ENCODE results near the gene IL7R. TPM values are rescaled to one million over a fixed set of nuclear protein-coding genes. Genes with fewer than 3 reads are reported as not detected.

The IL7R gene, protein sequence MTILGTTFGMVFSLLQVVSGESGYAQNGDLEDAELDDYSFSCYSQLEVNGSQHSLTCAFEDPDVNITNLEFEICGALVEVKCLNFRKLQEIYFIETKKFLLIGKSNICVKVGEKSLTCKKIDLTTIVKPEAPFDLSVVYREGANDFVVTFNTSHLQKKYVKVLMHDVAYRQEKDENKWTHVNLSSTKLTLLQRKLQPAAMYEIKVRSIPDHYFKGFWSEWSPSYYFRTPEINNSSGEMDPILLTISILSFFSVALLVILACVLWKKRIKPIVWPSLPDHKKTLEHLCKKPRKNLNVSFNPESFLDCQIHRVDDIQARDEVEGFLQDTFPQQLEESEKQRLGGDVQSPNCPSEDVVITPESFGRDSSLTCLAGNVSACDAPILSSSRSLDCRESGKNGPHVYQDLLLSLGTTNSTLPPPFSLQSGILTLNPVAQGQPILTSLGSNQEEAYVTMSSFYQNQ
- total RNA-seq (not detected in 2 replicates), polyA plus RNA-seq (0.04 TPM in 1 of 2 replicates, not detected in the other)

- Histone ChIP-seq H3K4me3 (no peak within 1 kb of the TSS), H3K27ac (no peak within 1 kb of the TSS), H3K36me3 (no peaks in the 10 kb centered on the region), H3K4me1 (ENCODE audit: low read depth) (no peaks in the 10 kb centered on the region), H3K27me3 (no peaks in the 10 kb centered on the region), H3K9me3 (ENCODE audit: low read depth) (no peaks in the 10 kb centered on the region)
- DNase-seq (ENCODE audit: low read depth in 1 of 2, low spot score in 1 of 2) = peak in 1 of 2 donors; percentile 56
- no peak for TF ChIP-seq CTCF (IDR thresholded peaks at IDR 0.05; ENCODE audit: low read depth, low read length)
These were observed at the start of gene IL7R for GRCh38 chr5:35856765-35857351. Gene IL7R (plus strand): TSS chr5:35856891. CDS start chr5:35856978, 87 bp downstream.

DNA sequence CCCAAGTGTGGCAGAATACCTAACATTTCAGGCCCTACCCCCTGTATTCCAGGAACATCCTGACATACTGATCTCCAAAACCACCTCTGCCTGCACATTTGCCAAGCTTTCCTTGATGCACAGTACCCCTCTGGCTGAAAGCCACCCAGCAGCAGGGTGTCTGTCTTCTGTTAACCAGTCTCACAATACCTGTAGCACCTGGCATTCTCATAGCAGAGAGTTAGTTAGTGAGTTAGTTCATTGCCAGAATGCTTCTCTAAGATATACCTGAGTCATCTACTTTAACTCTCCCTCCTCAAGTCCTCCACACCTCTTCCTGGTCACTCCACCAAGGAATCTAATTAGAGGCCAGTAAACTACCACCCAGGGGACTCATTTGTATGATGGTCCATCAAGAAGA is 46.1 kb upstream of the IL7R start:
- no peaks in the 10 kb centered on the region for H3K9me3 ChIP-seq (ENCODE audit: low read depth)
- H3K4me1 ChIP-seq (ENCODE audit: low read depth) = no peaks in the 10 kb centered on the region
- no peak overlapping the region for H3K4me3 ChIP-seq
- no peak for TF ChIP-seq CTCF (IDR thresholded peaks at IDR 0.05; ENCODE audit: low read depth, low read length)
- H3K36me3 ChIP-seq = no peaks in the 10 kb centered on the region
- no peaks in the 10 kb centered on the region for H3K27me3 ChIP-seq
- no peak overlapping the region for H3K27ac ChIP-seq
- no peak for DNase-seq (ENCODE audit: low read depth in 1 of 2, low spot score in 1 of 2)

GRCh38 chr5:35811108-35811741 is 45.5 kb upstream of the IL7R start:
- Histone ChIP-seq H3K4me1 (ENCODE audit: low read depth) (no peaks in the 10 kb centered on the region), H3K27ac (no peak overlapping the region), H3K4me3 (no peak overlapping the region), H3K27me3 (no peaks in the 10 kb centered on the region), H3K36me3 (no peaks in the 10 kb centered on the region), H3K9me3 (ENCODE audit: low read depth) (no peaks in the 10 kb centered on the region)
- DNase-seq (ENCODE audit: low read depth in 1 of 2, low spot score in 1 of 2) = no peak
- no peak for TF ChIP-seq CTCF (IDR thresholded peaks at IDR 0.05; ENCODE audit: low read depth, low read length)

DNA sequence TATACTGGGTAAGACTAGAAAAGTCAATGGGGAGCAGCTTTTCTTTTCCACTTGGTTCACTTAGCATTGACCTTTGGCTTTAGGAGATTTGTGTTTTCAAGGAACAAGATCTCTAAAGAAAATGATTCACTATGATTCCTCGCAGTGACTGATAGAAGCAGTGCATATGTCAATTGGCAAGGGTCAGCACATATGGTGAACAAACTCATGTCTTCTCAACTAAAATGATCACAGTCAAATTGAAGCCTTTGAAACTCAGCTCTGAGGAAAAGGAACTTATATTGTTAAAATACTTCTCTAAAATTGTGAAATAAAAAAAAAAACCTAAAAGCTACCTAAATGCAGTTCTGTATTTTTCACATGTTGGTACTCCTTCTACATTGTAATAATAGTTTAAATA is 43.2 kb upstream of the IL7R start:
- no peaks in the 10 kb centered on the region for H3K27me3 ChIP-seq
- no peak for DNase-seq (ENCODE audit: low read depth in 1 of 2, low spot score in 1 of 2)
- H3K27ac ChIP-seq = no peak overlapping the region
- no peak overlapping the region for H3K4me3 ChIP-seq
- TF ChIP-seq CTCF (IDR thresholded peaks at IDR 0.05; ENCODE audit: low read depth, low read length) = no peak
- H3K9me3 ChIP-seq (ENCODE audit: low read depth) = no peaks in the 10 kb centered on the region
- H3K4me1 ChIP-seq (ENCODE audit: low read depth) = no peaks in the 10 kb centered on the region
- no peaks in the 10 kb centered on the region for H3K36me3 ChIP-seq

- peak; percentile 30 for TF ChIP-seq CTCF (IDR thresholded peaks at IDR 0.05; ENCODE audit: low read depth, low read length)
- DNase-seq (ENCODE audit: low read depth in 1 of 2, low spot score in 1 of 2) = peak; percentile 9 to 40
- no peaks in the 10 kb centered on the region for H3K27me3 ChIP-seq
- H3K27ac ChIP-seq = no peak overlapping the region
- no peaks in the 10 kb centered on the region for H3K36me3 ChIP-seq
- no peak overlapping the region for H3K4me3 ChIP-seq
- no peaks in the 10 kb centered on the region for H3K9me3 ChIP-seq (ENCODE audit: low read depth)
- no peaks in the 10 kb centered on the region for H3K4me1 ChIP-seq (ENCODE audit: low read depth)
These were observed 41.4 kb upstream of the IL7R start for GRCh38 chr5:35815089-35815936.

Measured in cardiac muscle cell (in vitro differentiated cells and primary cell).